Lung microvascular endothelial cell (primary cell): Measurements from ENCODE around the gene ZNF507. TPM values are rescaled to one million over a fixed set of nuclear protein-coding genes. Genes with fewer than 3 reads are reported as not detected.

ENCODE experiments used
- DNase-seq, 2 donors: peaks; one replicate each; pipeline versions ENCODE4 v3.0.0 to v3.0.0-alpha.2; 2010; ENCODE audit warnings: low read depth in 2 of 2
- total RNA-seq: library from RNA; depleted of rRNA; stranded (reverse); fragments of >200 nt; gene quantifications from 2 replicates; pipeline ENCODE4 v1.2.1, GENCODE V29; 2014

The ZNF507 gene
- total RNA-seq, 1 donor from 2014 or later, result 8.9 TPM

GRCh38 chr19:32339988-32340874 lies 5.2 kb upstream of the ZNF507 start:
- DNase-seq, result peak; percentile 54 to 74

GRCh38 chr19:32342695-32343094 lies 2.7 kb upstream of the ZNF507 start:
- DNase-seq, result no peak

- DNase-seq, result peak in 1 of 2 donors; percentile 46
Observed at GRCh38 chr19:32343550-32344262, 1.7 kb upstream of the ZNF507 start.

- no peak for DNase-seq
Observed at GRCh38 chr19:32346901-32347300, 1.5 kb downstream of the ZNF507 start.

GRCh38 chr19:32347573-32347972 lies 2.2 kb downstream of the ZNF507 start:
- DNase-seq, result no peak

GRCh38 chr19:32349051-32349450 lies 3.6 kb downstream of the ZNF507 start:
- no peak for DNase-seq

- DNase-seq, result no peak
Observed at GRCh38 chr19:32349724-32350470, 4.5 kb downstream of the ZNF507 start.

GRCh38 chr19:32350471-32350865 lies 5.1 kb downstream of the ZNF507 start:
- DNase-seq, result no peak

GRCh38 chr19:32350987-32351348 lies 5.6 kb downstream of the ZNF507 start:
- DNase-seq, result no peak

- DNase-seq, result no peak
Observed at GRCh38 chr19:32352241-32352630, 6.8 kb downstream of the ZNF507 start.

- no peak for DNase-seq
Observed at GRCh38 chr19:32354345-32354744, 8.9 kb downstream of the ZNF507 start.

GRCh38 chr19:32355309-32355708 lies 9.9 kb downstream of the ZNF507 start:
- DNase-seq, result no peak

- DNase-seq, result peak in 1 of 2 donors; percentile 53
Observed at GRCh38 chr19:32357720-32358119, 12.3 kb downstream of the ZNF507 start.

- no peak for DNase-seq
Observed at GRCh38 chr19:32358321-32358720, 12.9 kb downstream of the ZNF507 start.

GRCh38 chr19:32359581-32359980 lies 14.2 kb downstream of the ZNF507 start:
- no peak for DNase-seq

- no peak for DNase-seq
Observed at GRCh38 chr19:32361574-32362317, 16.3 kb downstream of the ZNF507 start.

GRCh38 chr19:32362318-32362691 lies 16.9 kb downstream of the ZNF507 start:
- no peak for DNase-seq

- no peak for DNase-seq
Observed at GRCh38 chr19:32363175-32363574, 17.8 kb downstream of the ZNF507 start.

- DNase-seq, result no peak
Observed at GRCh38 chr19:32363632-32364031, 18.2 kb downstream of the ZNF507 start.

GRCh38 chr19:32364040-32364439 lies 18.6 kb downstream of the ZNF507 start:
- DNase-seq, result no peak

- DNase-seq, result no peak
Observed at GRCh38 chr19:32367063-32367462, 21.7 kb downstream of the ZNF507 start.
